ENCODE data around the gene CACNA2D3.
"Not testable (repeated sequence)": the region's sequence is repeated elsewhere in the genome, so short reads cannot be mapped to it uniquely, and the experiment has no call there.

CACNA2D3 gene

GRCh38 chr3:55064164-55064563, 941.8 kb downstream of the CACNA2D3 start:
- no peak for DNase-seq

DNA sequence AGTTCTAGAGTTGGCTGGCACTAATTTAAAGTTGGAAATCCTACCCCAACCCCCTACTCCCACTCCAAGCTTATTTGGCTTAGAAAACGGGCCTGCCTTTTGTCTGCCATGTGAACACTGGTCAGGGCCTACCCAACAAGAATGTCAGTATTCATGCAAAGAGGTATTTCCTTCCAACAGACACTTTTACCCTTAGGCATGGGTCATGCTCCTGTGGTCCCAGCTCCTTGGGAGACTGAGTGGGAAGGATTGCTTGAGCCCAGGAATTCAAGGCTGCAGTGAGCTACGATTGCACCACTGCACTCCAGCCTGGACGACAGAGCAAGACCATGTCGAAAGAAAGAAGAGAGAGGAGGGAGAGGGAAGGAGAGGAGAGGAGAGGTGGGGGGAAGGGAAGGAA, 943.0 kb downstream of the CACNA2D3 start:
- DNase-seq: no peak

DNA sequence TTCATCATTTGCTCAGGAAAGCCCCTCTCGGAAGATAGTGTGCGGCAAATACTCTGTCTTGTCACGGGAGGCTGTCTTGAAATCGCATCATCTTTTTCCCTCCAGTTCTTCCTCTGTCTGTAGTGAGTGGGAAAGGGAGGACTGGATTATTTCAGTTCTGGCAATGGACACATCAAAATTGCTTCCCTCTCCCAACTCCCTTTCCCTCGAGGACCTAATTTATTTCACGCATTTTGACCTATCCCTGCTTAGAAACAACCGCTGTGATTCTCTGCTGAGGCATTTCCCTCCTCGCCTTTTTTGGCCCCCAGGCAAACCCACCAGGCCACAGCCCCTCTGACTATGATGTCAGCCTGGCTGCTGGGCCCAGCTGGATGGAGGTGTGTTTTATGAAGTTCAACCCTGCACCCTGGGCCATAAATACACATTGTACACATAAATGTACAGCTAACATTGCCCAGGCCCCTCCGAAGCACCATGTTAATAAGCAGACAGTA, 944.2 kb downstream of the CACNA2D3 start:
- no peak for DNase-seq

- no peak for DNase-seq
Measured at GRCh38 chr3:55069950-55070349, 947.6 kb downstream of the CACNA2D3 start.

DNA sequence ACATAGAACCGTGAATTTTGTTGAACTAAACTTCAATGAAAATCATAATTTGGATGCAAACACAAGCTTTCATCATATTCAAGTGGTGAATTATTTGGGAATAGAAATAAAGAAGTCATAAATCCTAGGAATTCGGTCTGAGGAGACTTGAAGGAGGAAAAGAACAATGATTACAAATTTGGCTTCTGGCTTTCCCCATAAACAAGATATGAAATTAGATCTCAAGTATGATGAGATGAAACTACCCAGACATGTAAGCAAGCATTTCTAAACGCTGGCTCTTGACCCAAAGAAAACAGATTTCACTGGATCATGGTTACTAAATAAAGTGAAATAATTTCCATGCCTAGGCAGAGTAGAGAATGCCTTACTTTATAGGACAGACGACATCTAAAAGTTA, 952.4 kb downstream of the CACNA2D3 start:
- no peak for DNase-seq

DNA sequence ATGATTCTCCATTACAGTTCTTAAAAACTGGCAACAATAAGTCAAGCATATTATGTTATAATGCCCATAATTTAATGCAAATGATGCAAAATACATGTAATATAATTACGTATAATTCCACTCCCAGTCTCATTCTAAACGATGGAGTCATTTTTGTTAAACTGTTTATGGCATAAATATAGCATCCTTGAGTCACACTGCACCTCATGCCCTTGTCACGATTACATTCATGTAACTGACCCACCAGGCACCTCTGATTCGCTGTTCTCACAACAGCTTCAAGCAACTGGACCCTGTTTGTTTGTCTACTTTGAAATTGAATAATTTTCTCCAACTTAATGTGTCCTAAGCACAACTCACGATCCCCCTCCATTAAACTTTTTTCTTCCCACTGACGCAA, 953.5 kb downstream of the CACNA2D3 start:
- no peak for DNase-seq

DNA sequence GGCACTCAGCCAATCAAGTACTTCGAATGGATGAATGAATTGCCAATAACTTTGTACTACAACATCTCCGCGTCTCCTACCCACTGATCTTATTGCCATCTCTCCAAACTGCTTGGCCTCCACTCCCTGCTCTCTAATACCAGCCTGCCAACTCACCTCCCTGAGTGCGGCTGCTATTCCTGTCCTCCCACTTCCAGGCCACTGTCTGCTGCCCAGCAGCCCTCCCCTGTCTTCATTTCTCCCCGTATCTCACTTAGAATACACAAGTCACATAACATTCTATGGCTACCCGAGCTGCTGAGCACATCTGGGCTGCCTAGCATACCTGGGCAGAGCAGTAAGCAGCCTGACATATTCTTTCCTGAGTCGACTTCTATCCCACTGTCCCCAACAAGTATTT, 955.4 kb downstream of the CACNA2D3 start:
- DNase-seq: no peak

GRCh38 chr3:55078876-55079275, 956.5 kb downstream of the CACNA2D3 start:
- DNase-seq: no peak

DNA sequence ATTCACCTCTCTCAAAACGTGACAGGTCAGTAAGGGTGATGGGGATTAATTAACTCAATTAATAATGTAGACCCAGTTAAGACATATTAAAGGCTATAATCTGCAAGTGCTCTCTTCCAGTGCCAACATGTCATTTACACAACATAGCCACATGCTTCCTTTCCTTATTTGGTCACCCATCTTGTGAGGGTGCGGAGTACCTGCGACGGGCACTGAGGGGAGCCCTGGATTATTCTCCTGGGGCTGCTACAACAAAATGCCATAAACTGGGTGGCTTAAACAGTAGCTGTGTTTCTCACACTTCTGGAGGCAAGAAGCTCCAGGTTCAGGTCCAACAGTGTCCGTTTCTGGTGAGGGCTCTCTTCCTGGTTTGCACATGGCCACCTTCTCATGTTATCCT, 962.9 kb downstream of the CACNA2D3 start:
- no peak for DNase-seq

DNA sequence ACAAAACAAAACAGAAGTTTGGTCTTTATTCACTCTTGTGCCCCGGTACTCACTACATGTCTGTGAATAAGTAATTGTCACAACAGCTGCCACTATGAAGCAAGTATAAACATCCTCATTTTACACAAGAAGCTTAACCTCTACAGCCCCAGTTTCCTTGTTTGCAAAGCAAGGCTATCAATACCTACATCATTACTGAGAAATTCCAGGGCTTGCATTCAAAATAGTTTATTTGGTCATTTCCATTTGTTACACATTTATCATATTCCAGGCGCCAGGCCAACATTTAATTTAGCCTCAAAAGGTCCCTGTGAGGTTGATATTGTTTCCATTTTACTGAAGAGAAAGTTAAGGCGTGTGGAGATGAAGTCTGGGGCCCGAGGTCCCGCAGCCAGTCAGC, 966.9 kb downstream of the CACNA2D3 start:
- DNase-seq: no peak

DNA sequence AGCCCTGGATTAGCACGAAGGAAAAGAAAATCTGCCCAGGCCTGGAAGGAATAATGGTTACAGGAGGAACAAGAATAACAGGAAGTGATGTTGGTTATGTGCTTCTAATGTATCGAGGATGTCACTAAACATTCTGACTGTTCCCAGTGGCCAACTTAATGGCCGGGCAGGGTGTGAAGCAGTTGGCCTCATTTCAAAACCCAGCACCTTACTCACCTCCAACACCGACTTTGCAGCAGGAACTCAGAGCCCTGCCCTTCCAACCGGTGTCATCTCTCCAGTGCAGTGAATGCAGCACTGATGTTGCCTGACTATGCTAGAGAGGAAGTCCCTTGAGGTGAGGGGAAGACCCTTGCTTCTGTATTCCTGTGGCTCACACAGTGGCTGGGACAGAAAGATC, 967.9 kb downstream of the CACNA2D3 start:
- DNase-seq: no peak

- DNase-seq: no peak
Measured at GRCh38 chr3:55090746-55091145, 968.4 kb downstream of the CACNA2D3 start.

DNA sequence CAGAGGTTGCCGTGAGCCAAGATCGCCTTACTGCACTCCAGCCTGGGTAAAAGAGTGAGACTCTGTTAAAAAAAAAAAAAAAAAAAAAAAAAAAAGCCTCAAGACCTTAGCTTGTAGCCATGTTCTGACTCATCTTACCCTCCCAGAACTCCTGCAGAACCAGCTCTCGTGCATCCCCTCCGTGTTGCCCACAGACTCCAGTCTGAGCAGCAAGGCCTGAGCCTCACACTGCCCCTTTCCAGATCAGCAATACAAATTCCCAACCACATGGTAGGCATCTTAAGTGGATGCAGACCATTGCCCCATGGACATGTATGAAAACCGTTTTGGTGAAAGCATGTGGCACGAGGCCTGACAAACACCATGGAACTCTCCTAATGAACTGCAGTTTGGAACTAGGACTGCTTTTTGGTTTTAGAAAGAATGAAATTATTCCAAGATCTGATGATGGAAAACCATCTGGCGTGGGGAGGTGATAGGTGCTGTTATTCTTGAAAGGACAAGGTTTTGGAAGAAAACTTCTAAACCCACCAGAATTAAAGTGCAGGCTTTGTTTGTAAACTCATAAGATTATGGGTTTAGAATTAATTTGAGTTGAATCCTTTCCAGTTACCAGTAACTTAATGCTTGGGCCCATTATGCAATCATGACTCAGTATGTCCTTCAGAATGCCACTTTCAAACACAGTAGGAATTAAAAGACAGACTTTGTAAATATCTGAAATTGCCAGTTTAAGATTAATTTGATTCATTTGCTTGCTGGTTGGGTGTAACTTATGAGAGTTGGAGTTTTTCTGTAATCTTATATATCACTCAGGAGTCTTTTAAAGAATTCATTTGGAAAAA, 969.3 kb downstream of the CACNA2D3 start:
- DNase-seq: no peak

- no peak for DNase-seq
Measured at GRCh38 chr3:55094676-55095075, 972.3 kb downstream of the CACNA2D3 start.

GRCh38 chr3:55097441-55097840, 975.1 kb downstream of the CACNA2D3 start:
- no peak for DNase-seq

- no peak for DNase-seq
Measured at GRCh38 chr3:55105647-55106046, 983.3 kb downstream of the CACNA2D3 start.

DNA sequence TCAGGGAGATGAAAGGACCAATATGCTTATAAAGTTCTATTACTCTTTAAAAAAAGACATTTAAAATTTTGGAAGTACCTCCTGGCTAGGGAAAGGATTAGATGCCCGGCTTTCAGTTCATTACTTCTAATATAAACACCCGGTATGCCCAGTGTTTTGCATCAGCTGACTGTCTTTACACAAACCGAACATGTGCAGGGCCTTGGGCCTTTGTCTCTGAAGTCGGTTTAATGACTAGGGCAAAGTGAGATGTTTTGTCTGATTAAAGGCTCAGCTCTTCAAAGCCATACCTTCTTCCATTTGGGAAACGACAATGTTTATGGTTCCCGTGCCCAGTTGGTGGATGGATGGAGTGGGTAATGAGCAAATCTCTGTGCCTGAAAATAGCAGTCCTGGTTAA, 984.8 kb downstream of the CACNA2D3 start:
- DNase-seq: no peak

DNA sequence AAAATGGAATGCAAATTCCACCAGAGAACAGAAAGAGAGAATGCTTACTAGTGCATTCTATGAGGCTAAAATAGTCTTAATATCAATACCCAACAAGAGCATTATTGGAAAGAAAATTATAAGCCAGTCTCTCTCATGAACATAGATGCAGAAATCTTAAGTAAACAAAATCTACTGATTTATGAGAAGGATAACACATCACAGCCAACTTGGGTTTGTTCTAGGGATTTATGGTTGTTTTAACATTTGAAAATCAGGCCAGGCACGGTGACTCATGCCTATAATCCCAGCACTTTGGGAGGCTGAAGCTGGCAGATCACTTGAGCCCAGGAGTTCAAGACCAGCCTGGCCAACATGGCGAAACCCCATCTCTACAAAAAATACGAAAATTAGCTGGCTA, 989.6 kb downstream of the CACNA2D3 start:
- DNase-seq: not testable (repeated sequence)

- DNase-seq: no peak
Measured at GRCh38 chr3:55118451-55118850, 996.1 kb downstream of the CACNA2D3 start.

- no peak for DNase-seq
Measured at GRCh38 chr3:55119268-55119667, 996.9 kb downstream of the CACNA2D3 start.

GRCh38 chr3:55122312-55122711, 1000.0 kb downstream of the CACNA2D3 start:
- DNase-seq: no peak

Measured in activated naive CD4-positive, alpha-beta T cell treated with anti-CD3 and anti-CD28 coated beads, Interleukin-2, amount 50 U/mL, for 16 hours (primary cell).